ENCODE measurements around the gene BOD1L1.

BOD1L1 gene

GRCh38 chr4:13543839-13544605, 83.5 kb downstream of the BOD1L1 start, which contains the start of gene NKX3-2:
Gene NKX3-2 (minus strand): TSS chr4:13544508. CDS start chr4:13544414, 94 bp downstream.
- TF ChIP-seq, protein P1, sequence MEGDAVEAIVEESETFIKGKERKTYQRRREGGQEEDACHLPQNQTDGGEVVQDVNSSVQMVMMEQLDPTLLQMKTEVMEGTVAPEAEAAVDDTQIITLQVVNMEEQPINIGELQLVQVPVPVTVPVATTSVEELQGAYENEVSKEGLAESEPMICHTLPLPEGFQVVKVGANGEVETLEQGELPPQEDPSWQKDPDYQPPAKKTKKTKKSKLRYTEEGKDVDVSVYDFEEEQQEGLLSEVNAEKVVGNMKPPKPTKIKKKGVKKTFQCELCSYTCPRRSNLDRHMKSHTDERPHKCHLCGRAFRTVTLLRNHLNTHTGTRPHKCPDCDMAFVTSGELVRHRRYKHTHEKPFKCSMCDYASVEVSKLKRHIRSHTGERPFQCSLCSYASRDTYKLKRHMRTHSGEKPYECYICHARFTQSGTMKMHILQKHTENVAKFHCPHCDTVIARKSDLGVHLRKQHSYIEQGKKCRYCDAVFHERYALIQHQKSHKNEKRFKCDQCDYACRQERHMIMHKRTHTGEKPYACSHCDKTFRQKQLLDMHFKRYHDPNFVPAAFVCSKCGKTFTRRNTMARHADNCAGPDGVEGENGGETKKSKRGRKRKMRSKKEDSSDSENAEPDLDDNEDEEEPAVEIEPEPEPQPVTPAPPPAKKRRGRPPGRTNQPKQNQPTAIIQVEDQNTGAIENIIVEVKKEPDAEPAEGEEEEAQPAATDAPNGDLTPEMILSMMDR (conservative IDR thresholded peaks at IDR 0.05; ENCODE audit: low read depth, low read length) = no peak
- peak within 1 kb of the TSS; percentile 59 for H3K4me3 ChIP-seq (ENCODE audit: low read depth, low read length)
- peak; percentile 21 for DNase-seq (ENCODE audit: low read depth)

DNA sequence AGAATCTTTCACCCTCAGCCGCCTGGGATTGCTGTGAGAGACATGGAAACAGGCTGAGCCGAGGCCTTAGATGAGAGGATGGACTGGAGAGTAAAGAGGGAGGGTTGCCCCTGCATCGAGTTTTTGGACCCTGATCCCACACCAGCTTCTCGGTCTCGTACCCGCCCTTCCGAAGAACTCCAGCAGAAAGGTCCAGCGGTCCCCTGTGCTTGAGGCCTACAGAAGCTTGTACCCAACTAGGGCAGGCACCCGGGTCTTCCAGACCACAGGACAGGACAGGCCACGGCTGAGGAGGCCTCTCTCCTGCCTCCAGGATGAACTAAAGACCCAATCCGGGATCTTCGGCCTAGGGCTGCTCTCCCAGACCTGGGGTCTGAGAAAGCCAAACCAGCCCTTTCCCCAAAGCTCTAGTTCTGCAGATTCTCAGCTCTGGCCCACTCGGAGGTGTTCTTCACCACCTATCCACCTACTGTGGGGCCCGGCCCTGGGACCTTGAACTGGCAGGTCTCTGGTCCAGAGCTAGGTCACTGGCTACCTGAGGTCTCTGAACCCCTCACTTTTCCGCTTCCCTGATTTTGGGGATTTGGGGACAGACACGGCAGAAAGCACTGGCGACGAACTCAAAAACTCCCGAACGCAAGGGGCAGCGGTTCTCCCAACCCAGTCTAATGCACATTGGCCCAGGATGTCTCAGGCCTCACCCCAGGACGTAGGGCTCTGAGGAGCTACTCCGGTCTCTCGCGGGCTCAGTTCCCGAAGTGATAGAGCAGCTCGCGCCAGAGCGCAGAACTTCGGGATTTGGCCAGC, 84.3 kb downstream of the BOD1L1 start:
- TF ChIP-seq, protein P1 (conservative IDR thresholded peaks at IDR 0.05; ENCODE audit: low read depth, low read length) = no peak
- DNase-seq (ENCODE audit: low read depth) = no peak
- H3K4me3 ChIP-seq (ENCODE audit: low read depth, low read length) = no peak overlapping the region

- no peak overlapping the region for H3K4me3 ChIP-seq (ENCODE audit: low read depth, low read length)
- TF ChIP-seq, protein P1 (conservative IDR thresholded peaks at IDR 0.05; ENCODE audit: low read depth, low read length) = no peak
- DNase-seq (ENCODE audit: low read depth) = no peak
Observed at GRCh38 chr4:13542577-13543031, 84.9 kb downstream of the BOD1L1 start.

DNA sequence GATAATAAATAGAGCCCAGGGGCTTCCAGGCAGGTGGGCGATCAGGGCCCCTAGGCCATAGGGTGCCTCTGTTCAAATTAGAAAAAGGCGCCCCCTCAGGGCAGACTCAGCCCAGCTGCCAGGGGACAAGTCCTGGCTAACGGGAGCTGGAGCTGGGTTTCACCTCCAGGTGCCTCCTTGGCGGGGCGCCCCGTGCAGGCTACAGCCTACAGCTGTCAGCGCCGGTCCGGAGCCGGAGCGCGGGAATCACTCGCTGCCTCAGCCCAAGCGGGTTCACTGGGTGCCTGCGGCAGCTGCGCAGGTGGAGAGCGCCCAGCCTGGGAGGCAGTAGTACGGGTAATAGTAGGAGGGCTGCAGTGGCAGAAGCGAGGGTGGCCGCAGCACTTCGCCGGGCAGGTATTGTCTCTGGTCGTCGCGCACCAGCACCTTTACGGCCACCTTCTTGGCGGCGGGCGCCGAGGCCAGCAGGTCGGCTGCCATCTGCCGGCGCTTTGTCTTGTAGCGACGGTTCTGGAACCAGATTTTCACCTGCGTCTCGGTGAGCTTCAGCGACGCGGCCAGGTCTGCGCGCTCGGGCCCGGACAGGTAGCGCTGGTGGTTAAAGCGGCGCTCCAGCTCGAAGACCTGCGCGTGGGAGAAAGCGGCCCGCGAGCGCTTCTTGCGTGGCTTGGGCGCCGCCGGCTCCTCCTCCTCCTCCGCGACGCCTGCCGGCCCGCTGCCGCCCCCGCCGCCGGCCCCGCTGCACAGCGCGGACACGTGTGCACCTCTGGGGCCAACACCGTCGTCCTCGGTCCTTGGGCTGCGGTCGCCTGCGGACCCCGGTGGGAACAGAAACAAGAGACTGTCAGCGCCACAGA, 85.6 kb downstream of the BOD1L1 start:
- no peak overlapping the region for H3K4me3 ChIP-seq (ENCODE audit: low read depth, low read length)
- no peak for DNase-seq (ENCODE audit: low read depth)
- TF ChIP-seq, protein P1 (conservative IDR thresholded peaks at IDR 0.05; ENCODE audit: low read depth, low read length) = peak; percentile 38

DNA sequence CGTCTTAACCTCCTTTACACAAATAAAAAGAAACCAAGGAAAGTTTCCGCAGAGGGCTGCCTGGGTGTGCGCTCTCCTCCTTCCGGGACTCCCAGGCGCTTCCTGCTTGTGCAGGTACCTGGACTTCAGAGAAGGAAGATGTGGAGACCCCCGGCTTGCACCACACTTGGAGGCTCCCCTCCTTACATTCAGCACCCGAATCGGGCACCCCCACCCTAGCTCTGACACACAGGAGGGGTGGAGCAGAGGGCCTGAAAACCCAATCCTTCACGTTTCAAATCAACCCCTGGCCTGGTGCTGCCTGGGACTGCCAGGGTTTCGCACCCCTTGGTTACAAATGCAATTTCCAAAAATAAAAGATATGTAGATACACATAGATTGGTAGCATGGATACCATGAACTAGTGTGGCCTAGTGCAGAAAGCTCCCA, 86.3 kb downstream of the BOD1L1 start:
- TF ChIP-seq, protein P1 (conservative IDR thresholded peaks at IDR 0.05; ENCODE audit: low read depth, low read length) = no peak
- DNase-seq (ENCODE audit: low read depth) = no peak
- H3K4me3 ChIP-seq (ENCODE audit: low read depth, low read length) = no peak overlapping the region

GRCh38 chr4:13540446-13541175, 86.9 kb downstream of the BOD1L1 start:
- DNase-seq (ENCODE audit: low read depth) = no peak
- TF ChIP-seq, protein P1 (conservative IDR thresholded peaks at IDR 0.05; ENCODE audit: low read depth, low read length) = no peak
- H3K4me3 ChIP-seq (ENCODE audit: low read depth, low read length) = no peak overlapping the region
